Colonic mucosa (tissue), 4 donors: Measurements from ENCODE around the gene PPP2R5D. TPM values are rescaled to one million over a fixed set of nuclear protein-coding genes. Genes with fewer than 3 reads are reported as not detected.

Experiments used
- DNase-seq: peaks from one replicate; pipeline ENCODE4 v3.0.0-alpha.2; 2020
- H3K27ac ChIP-seq: fragments of 200-600 bp; one replicate; pipeline ENCODE4 v1.8.0; 2021
- H3K27me3 ChIP-seq: fragments of 200-600 bp; one replicate; pipeline ENCODE4 v1.8.0; 2021
- H3K36me3 ChIP-seq: fragments of 200-600 bp; one replicate; pipeline ENCODE4 v1.8.0; 2021
- H3K4me1 ChIP-seq: fragments of 200-600 bp; one replicate; pipeline ENCODE4 v1.8.0; 2021; ENCODE audit warnings: mild to moderate bottlenecking
- H3K4me3 ChIP-seq: fragments of 200-600 bp; one replicate; pipeline ENCODE4 v1.8.0; 2021
- H3K9ac ChIP-seq, 2 donors: one replicate each; pipeline ENCODE4 v1.7.0; 2013; ENCODE audit warnings: control low read depth in 2 of 2, low read depth in 2 of 2, low read length in 2 of 2
- H3K9me3 ChIP-seq: fragments of 200-600 bp; one replicate; pipeline ENCODE4 v1.8.0; 2021
- CTCF ChIP-seq: fragments of 200-600 bp; IDR thresholded peaks from one replicate; pipeline ENCODE4 v1.8.0; 2022; ENCODE audit warnings: antibody characterized with exemption, mild to moderate bottlenecking
- intact Hi-C: fragments of 100-400 bp; cut with DNase I; formaldehyde crosslinking; loops from one replicate; pipeline ENCODE4 v1.14.1; 2022
- total RNA-seq, 2 donors: library from RNA; stranded (reverse); fragmentation: NEBNext Ultra II Directional in 1 of 2; extraction: Animal tissue kit (Norgen Biotek cat#: 25700) in 1 of 2; gene quantifications; one replicate each; pipeline ENCODE4 v1.2.1, GENCODE V29; 2021
- donor health status: healthy.
- donor health status: DM: no; HTN: no; CAD: no.
- donor health status: DM: no; HTN: no; CAD: no.

Gene PPP2R5D
- total RNA-seq, 2 donors from 2014 or later, result 38.5 to 49.7 TPM

GRCh38 chr6:42967228-42967627, 17.1 kb upstream of the PPP2R5D start:
- H3K27me3 ChIP-seq, result no peaks in the 10 kb centered on the region
- intact Hi-C loops, result no loop called here
- H3K4me3 ChIP-seq, result no peak overlapping the region
- H3K9me3 ChIP-seq, result no peaks in the 10 kb centered on the region
- no peaks in the 10 kb centered on the region for H3K36me3 ChIP-seq
- no peak for DNase-seq
- TF ChIP-seq CTCF, result no peak
- no peaks in the 10 kb centered on the region for H3K4me1 ChIP-seq
- H3K27ac ChIP-seq, result no peak overlapping the region
- H3K9ac ChIP-seq, result no peak overlapping the region

- Histone ChIP-seq H3K27me3 (no peaks in the 10 kb centered on the region), H3K9me3 (no peaks in the 10 kb centered on the region), H3K4me3 (no peak overlapping the region), H3K9ac (no peak overlapping the region), H3K27ac (no peak overlapping the region), H3K36me3 (no peaks in the 10 kb centered on the region), H3K4me1 (no peaks in the 10 kb centered on the region)
- intact Hi-C loops, result no loop called here
- TF ChIP-seq CTCF, result no peak
- no peak for DNase-seq
Observed at GRCh38 chr6:42968126-42968701, 16.2 kb upstream of the PPP2R5D start.

DNA sequence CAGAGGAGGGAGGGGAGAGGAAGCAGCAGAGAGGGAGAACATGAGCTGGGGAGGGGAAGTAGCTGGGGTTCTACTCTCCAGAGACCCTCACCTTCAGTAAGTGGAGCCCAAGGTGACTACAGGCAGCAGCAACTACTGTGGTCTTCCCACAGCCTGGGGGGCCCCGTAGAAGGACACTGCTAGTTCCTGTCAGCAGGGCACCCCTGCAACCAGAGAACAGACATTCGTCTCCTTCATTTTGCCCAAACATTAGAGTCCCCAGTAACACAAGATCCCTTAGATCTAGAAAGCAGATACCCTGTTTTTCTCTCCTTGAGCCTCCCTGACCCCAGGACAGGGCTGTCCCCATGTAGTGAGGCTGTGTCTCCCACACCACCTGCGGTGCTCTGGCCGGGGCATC, 15.6 kb upstream of the PPP2R5D start:
- Histone ChIP-seq H3K27me3 (no peaks in the 10 kb centered on the region), H3K4me3 (no peak overlapping the region), H3K9me3 (no peaks in the 10 kb centered on the region), H3K9ac (peak overlapping the region in 1 of 2 donors; percentile 12), H3K36me3 (no peaks in the 10 kb centered on the region), H3K27ac (no peak overlapping the region), H3K4me1 (no peaks in the 10 kb centered on the region)
- intact Hi-C loops, result no loop called here
- no peak for DNase-seq
- no peak for TF ChIP-seq CTCF

DNA sequence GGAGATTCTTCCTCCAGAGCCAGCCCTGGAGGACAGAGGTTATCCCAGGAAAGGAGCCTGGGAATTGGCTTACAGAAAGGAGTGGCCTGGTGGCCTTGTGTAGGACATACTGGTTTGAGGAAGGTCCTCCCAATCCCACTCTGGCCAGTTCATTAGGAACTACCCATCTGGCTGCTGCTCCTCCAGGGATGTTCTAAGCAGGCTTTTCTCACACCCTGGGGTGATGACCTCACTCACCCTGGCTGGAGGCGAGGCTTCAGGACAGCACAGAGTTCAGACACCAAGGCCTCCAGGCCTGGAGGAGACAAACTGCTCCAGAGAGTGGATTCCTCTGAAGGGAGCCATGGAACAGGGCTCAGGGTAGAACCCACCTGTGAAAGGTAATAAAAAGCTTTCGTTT, 14.9 kb upstream of the PPP2R5D start:
- H3K27ac ChIP-seq, result no peak overlapping the region
- no peak for DNase-seq
- no peaks in the 10 kb centered on the region for H3K9me3 ChIP-seq
- no peak overlapping the region for H3K4me3 ChIP-seq
- intact Hi-C loops, result no loop called here
- no peak for TF ChIP-seq CTCF
- no peak overlapping the region for H3K9ac ChIP-seq
- no peaks in the 10 kb centered on the region for H3K27me3 ChIP-seq
- H3K36me3 ChIP-seq, result no peaks in the 10 kb centered on the region
- H3K4me1 ChIP-seq, result no peaks in the 10 kb centered on the region

GRCh38 chr6:42969934-42970333, 14.4 kb upstream of the PPP2R5D start:
- no peaks in the 10 kb centered on the region for H3K36me3 ChIP-seq
- no peaks in the 10 kb centered on the region for H3K4me1 ChIP-seq
- H3K4me3 ChIP-seq, result no peak overlapping the region
- no peak overlapping the region for H3K27ac ChIP-seq
- no peak overlapping the region for H3K9ac ChIP-seq
- no peak for DNase-seq
- intact Hi-C loops, result no loop called here
- H3K27me3 ChIP-seq, result no peaks in the 10 kb centered on the region
- H3K9me3 ChIP-seq, result no peaks in the 10 kb centered on the region
- TF ChIP-seq CTCF, result no peak
